ENCODE results near the gene MALL. TPM values are rescaled to one million over a fixed set of nuclear protein-coding genes. Genes with fewer than 3 reads are reported as not detected.

MALL gene
- total and polyA plus RNA-seq, 9 of the 15 experiments (the other 6 are each of a cell fraction or from before 2014, with no cell fraction given) = 0.24 TPM; not detected in 8

DNA sequence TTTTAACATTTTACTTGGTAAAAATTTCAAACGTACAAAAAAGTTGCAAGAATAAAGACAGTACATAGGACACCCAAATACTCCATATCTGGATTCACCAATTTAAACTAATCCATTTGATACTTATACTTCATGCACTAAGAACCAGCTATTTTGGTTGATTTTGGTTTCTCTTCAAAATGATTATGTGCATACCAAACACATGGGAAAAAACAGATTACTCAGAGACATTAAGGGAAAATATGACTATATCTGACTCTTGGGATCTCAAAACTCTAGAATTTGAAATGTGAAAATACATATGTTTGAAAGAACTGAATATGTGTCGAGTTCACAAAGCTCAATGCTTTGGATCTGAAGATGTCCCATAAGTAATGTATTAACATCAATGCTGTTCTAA is 15.5 kb upstream of the MALL start:
- 0% methylated on average over 2 of the region's 2 CpGs for WGBS (ENCODE audit: insufficient coverage, low coverage, missing lambda C conversion rate)
- ChIA-PET POLR2A (no interaction called here), CTCF (ENCODE audit: low intra/inter-chr PET ratio) (no interaction called here)
- Histone ChIP-seq H3K36me3 (ENCODE audit: control insufficient read depth, insufficient read depth, low read length) (no peaks in the 10 kb centered on the region), H3K4me3 (no peak overlapping the region), H3K27me3 (ENCODE audit: control insufficient read depth in 2 of 2, insufficient read depth in 2 of 2, low read length in 2 of 2) (0 out of 5 replicates have a peak, but pooled peaks cover 0 to 4% of the 10 kb centered on the region in 2 experiments), H3K4me2 (ENCODE audit: insufficient read depth, low read length) (no peak overlapping the region), H3K4me1 (replicated peaks in 1 of 2; ENCODE audit: control insufficient read depth in 2 of 2, insufficient read depth in 2 of 2, low read length in 2 of 2) (no peaks in the 10 kb centered on the region), H3K9me3 (replicated peaks; ENCODE audit: control insufficient read depth, insufficient read depth, low read depth, low read length) (no peaks in the 10 kb centered on the region), H2AFZ (ENCODE audit: low read depth, low read length) (no peak overlapping the region), H4K20me1 (replicated peaks; ENCODE audit: control insufficient read depth, insufficient read depth, low read length) (no peaks in the 10 kb centered on the region), H3K27ac (ENCODE audit: extremely low read depth, low read depth, low read length) (no peak overlapping the region), H3K79me2 (ENCODE audit: control insufficient read depth, insufficient read depth, low read length) (no peaks in the 10 kb centered on the region), H3K9me1 (ENCODE audit: control insufficient read depth, insufficient read depth, low read length) (no peaks in the 10 kb centered on the region), H3K9ac (ENCODE audit: insufficient read depth in 1 of 2, low read depth in 2 of 2, low read length in 2 of 2) (no peak overlapping the region)
- in situ Hi-C loops (cut with MboI) = no loop called here
- BruUV-seq (replicated peaks) = no TSS peak
- TF ChIP-seq GTF2B (IDR thresholded peaks at IDR 0.05; ENCODE audit: extremely low read depth, insufficient read length) = no peak
- no peak for TF ChIP-seq SREBF2 (CRISPR knock-in tag; IDR thresholded peaks at IDR 0.05)
- TF ChIP-seq MEF2D (tag; conservative IDR thresholded peaks at IDR 0.05; ENCODE audit: low read depth) = no peak
- no peak for TF ChIP-seq ZNF133 (CRISPR knock-in tag; IDR thresholded peaks at IDR 0.05)
- no peak for TF ChIP-seq CBX1 (IDR thresholded peaks at IDR 0.05; ENCODE audit: low read depth)
- no peak for TF ChIP-seq ZNF445 (CRISPR knock-in tag; IDR thresholded peaks at IDR 0.05; ENCODE audit: low read depth)
- TF ChIP-seq NFIC (IDR thresholded peaks at IDR 0.05) = no peak
- no peak for TF ChIP-seq ZBTB17 (CRISPR knock-in tag; IDR thresholded peaks at IDR 0.05)
- no peak for TF ChIP-seq ARID2 (IDR thresholded peaks at IDR 0.05)
- no peak for TF ChIP-seq ZSCAN29 (IDR thresholded peaks at IDR 0.05)
- no peak for TF ChIP-seq LCOR (CRISPR knock-in tag; IDR thresholded peaks at IDR 0.05)
- TF ChIP-seq U2AF2 (optimal IDR thresholded peaks at IDR 0.05; ENCODE audit: low read depth, low read length) = no peak
- TF ChIP-seq TFAM (CRISPR knock-in tag; conservative IDR thresholded peaks at IDR 0.05) = no peak
- TF ChIP-seq ZC3H4 (CRISPR knock-in tag; IDR thresholded peaks at IDR 0.05; ENCODE audit: borderline replicate concordance) = no peak
- no peak for TF ChIP-seq NCOR1 (IDR thresholded peaks at IDR 0.05)
- TF ChIP-seq PCBP2 (IDR thresholded peaks at IDR 0.05; ENCODE audit: low read depth, low read length, poor library complexity, severe bottlenecking) = no peak
- DNase-seq (ENCODE audit: extremely low read depth in 1 of 4, low spot score in 3 of 4) = no peak
- intact Hi-C loops (cut with micrococcal nuclease) = no loop called here
- no peak for FAIRE-seq
- no peak for ATAC-seq
